Hematopoietic multipotent progenitor cell treated with erythropoietin and hydrocortisone succinate and interleukin-3 and kit ligand, for 15 days (in vitro differentiated cells): Measurements from ENCODE around the gene VSTM2B.
"Not testable (repeated sequence)": the region's sequence is repeated elsewhere in the genome, so short reads cannot be mapped to it uniquely, and the experiment has no call there.

Experiments used
- DNase-seq: peaks from one replicate; pipeline ENCODE4 v3.0.0-alpha.2; 2015; ENCODE audit warnings: low spot score

Gene VSTM2B

GRCh38 chr19:29525901-29526729 lies at the start of gene VSTM2B:
Gene VSTM2B (plus strand): TSS chr19:29525994. CDS start chr19:29526584, 590 bp downstream.
- DNase-seq, result no peak

- no peak for DNase-seq
These were observed 49.3 kb upstream of the VSTM2B start for GRCh38 chr19:29476528-29476927.

GRCh38 chr19:29477831-29478577 lies 47.8 kb upstream of the VSTM2B start:
- DNase-seq, result no peak

GRCh38 chr19:29478578-29479565 lies 46.9 kb upstream of the VSTM2B start:
- no peak for DNase-seq

GRCh38 chr19:29479941-29480340 lies 45.9 kb upstream of the VSTM2B start:
- DNase-seq, result no peak

- no peak for DNase-seq
These were observed 45.3 kb upstream of the VSTM2B start for GRCh38 chr19:29480507-29480906.

- DNase-seq, result no peak
These were observed 42.7 kb upstream of the VSTM2B start for GRCh38 chr19:29482855-29483640.

- no peak for DNase-seq
These were observed 42.2 kb upstream of the VSTM2B start for GRCh38 chr19:29483641-29483920.

- DNase-seq, result no peak
These were observed 41.7 kb upstream of the VSTM2B start for GRCh38 chr19:29483944-29484581.

GRCh38 chr19:29484876-29485275 lies 40.9 kb upstream of the VSTM2B start:
- DNase-seq, result no peak

- DNase-seq, result no peak
These were observed 40.5 kb upstream of the VSTM2B start for GRCh38 chr19:29485293-29485692.

- not testable (repeated sequence) for DNase-seq
These were observed 38.8 kb upstream of the VSTM2B start for GRCh38 chr19:29486961-29487360.

GRCh38 chr19:29487432-29487831 lies 38.4 kb upstream of the VSTM2B start:
- DNase-seq, result no peak

- no peak for DNase-seq
These were observed 37.5 kb upstream of the VSTM2B start for GRCh38 chr19:29488316-29488715.

GRCh38 chr19:29489172-29489951 lies 36.4 kb upstream of the VSTM2B start:
- no peak for DNase-seq

GRCh38 chr19:29491491-29491890 lies 34.3 kb upstream of the VSTM2B start:
- DNase-seq, result no peak

- DNase-seq, result no peak
These were observed 33.7 kb upstream of the VSTM2B start for GRCh38 chr19:29491995-29492577.

GRCh38 chr19:29492769-29493168 lies 33.0 kb upstream of the VSTM2B start:
- DNase-seq, result no peak

GRCh38 chr19:29495091-29495490 lies 30.7 kb upstream of the VSTM2B start:
- no peak for DNase-seq
